ENCODE measurements around the gene PRSS12. TPM values are rescaled to one million over a fixed set of nuclear protein-coding genes. Genes with fewer than 3 reads are reported as not detected.

Gene PRSS12
- total RNA-seq, 1 experiment from 2014 or later, result 5.4 TPM

DNA sequence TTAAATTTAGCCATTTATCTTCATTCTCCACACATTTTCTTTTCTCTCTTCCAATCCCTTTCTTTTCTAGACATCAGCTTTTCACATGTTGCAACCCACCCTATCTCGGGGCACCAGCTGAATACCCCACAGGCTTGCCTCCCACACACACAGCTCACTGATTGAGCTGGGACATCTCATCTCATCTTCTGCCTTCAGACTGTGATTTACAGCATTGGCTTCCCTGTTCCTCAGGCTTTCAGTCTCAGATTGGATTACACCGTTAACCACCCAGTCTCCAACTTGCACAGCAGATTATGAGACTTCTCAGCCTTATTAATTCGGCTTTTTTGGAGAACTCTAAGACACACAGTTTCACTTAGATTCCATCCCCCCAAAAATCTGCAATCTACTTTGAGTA lies 93.7 kb downstream of the PRSS12 start:
- no peaks in the 10 kb centered on the region for H3K27me3 Mint-ChIP-seq (ENCODE audit: low read depth)
- Histone ChIP-seq H3K4me1 (ENCODE audit: insufficient read depth, low read length) (no peaks in the 10 kb centered on the region), H3K14ac (ENCODE audit: insufficient read depth, low read length) (no peak overlapping the region), H2BK20ac (ENCODE audit: low read depth, low read length, poor library complexity, severe bottlenecking) (no peak overlapping the region), H3K4ac (ENCODE audit: low read depth, low read length) (no peak overlapping the region), H3K79me1 (ENCODE audit: insufficient read depth, low read depth, low read length, poor library complexity, severe bottlenecking) (no peaks in the 10 kb centered on the region), H3K4me2 (ENCODE audit: insufficient read depth, insufficient read length, low read length) (no peak overlapping the region), H3K27ac (ENCODE audit: insufficient read length, low read depth, low read length) (no peak overlapping the region), H2AK5ac (ENCODE audit: insufficient read length, low read length) (no peak overlapping the region), H4K20me1 (ENCODE audit: control insufficient read depth, insufficient read depth, insufficient read length) (no peaks in the 10 kb centered on the region), H3K23ac (ENCODE audit: insufficient read length, low read depth, low read length) (no peak overlapping the region), H4K91ac (ENCODE audit: insufficient read length, low read depth, low read length) (no peak overlapping the region), H3K23me2 (ENCODE audit: insufficient read length, low read depth, low read length, poor library complexity, severe bottlenecking) (no peaks in the 10 kb centered on the region), H4K8ac (replicated peaks; ENCODE audit: insufficient read length, low read depth, low read length) (no peak overlapping the region), H2BK15ac (ENCODE audit: low read depth, low read length) (no peak overlapping the region), H2BK5ac (ENCODE audit: insufficient read length, low read length) (no peak overlapping the region), H3K18ac (ENCODE audit: insufficient read length, low read depth, low read length) (no peak overlapping the region), H3K27me3 (ENCODE audit: insufficient read depth, low read length) (no peaks in the 10 kb centered on the region), H2BK120ac (ENCODE audit: low read depth, low read length, poor library complexity, severe bottlenecking) (no peak overlapping the region), H3K9ac (ENCODE audit: extremely low read depth, insufficient read length, low read length) (no peak overlapping the region), H4K5ac (ENCODE audit: insufficient read length, low read depth, low read length) (no peak overlapping the region), H3T11ph (ENCODE audit: low read length) (no peak overlapping the region), H3K56ac (ENCODE audit: insufficient read length, low read depth, low read length) (no peak overlapping the region), H3K79me2 (ENCODE audit: insufficient read depth, low read length) (no peaks in the 10 kb centered on the region), H2AFZ (ENCODE audit: low read length) (no peak overlapping the region), H2BK12ac (ENCODE audit: insufficient read length, low read depth, low read length) (no peak overlapping the region), H3K9me3 (ENCODE audit: control insufficient read depth, low read depth, low read length) (no peaks in the 10 kb centered on the region)
- H3K9me3 Mint-ChIP-seq, result no peaks in the 10 kb centered on the region
- H3K4me1 Mint-ChIP-seq, result no peaks in the 10 kb centered on the region
- H3K36me3 Mint-ChIP-seq (ENCODE audit: insufficient read depth in 1 of 3, low read depth in 3 of 3), result no peaks in the 10 kb centered on the region
- no peak overlapping the region for H3K4me3 Mint-ChIP-seq
- no peak for DNase-seq
- TF ChIP-seq, protein P1, sequence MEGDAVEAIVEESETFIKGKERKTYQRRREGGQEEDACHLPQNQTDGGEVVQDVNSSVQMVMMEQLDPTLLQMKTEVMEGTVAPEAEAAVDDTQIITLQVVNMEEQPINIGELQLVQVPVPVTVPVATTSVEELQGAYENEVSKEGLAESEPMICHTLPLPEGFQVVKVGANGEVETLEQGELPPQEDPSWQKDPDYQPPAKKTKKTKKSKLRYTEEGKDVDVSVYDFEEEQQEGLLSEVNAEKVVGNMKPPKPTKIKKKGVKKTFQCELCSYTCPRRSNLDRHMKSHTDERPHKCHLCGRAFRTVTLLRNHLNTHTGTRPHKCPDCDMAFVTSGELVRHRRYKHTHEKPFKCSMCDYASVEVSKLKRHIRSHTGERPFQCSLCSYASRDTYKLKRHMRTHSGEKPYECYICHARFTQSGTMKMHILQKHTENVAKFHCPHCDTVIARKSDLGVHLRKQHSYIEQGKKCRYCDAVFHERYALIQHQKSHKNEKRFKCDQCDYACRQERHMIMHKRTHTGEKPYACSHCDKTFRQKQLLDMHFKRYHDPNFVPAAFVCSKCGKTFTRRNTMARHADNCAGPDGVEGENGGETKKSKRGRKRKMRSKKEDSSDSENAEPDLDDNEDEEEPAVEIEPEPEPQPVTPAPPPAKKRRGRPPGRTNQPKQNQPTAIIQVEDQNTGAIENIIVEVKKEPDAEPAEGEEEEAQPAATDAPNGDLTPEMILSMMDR (conservative IDR thresholded peaks at IDR 0.05), result no peak
- no peak overlapping the region for H3K27ac Mint-ChIP-seq
- no CpG with 5 or more reads among the region's 3 CpGs for WGBS (ENCODE audit: extremely low coverage, insufficient read length, low lambda C conversion rate)
